Mesothelial cell of epicardium (in vitro differentiated cells): ENCODE measurements around the gene CBFB. TPM values are rescaled to one million over a fixed set of nuclear protein-coding genes. Genes with fewer than 3 reads are reported as not detected.

ENCODE experiments used
- DNase-seq, 2 experiments: peaks; one replicate each; pipeline ENCODE4 v3.0.0; 2021; ENCODE audit warnings: low spot score in 2 of 2; ENCODE audit not compliant: unreplicated experiment in 2 of 2
- H3K27ac Mint-ChIP-seq: 2 replicates; pipeline ENCODE4 v1.8.0; 2021; ENCODE audit warnings: mixed read lengths
- H3K27me3 Mint-ChIP-seq: 2 replicates; pipeline ENCODE4 v1.8.0; 2021; ENCODE audit warnings: low read depth, mixed read lengths
- H3K36me3 Mint-ChIP-seq: 2 replicates; pipeline ENCODE4 v1.8.0; 2021; ENCODE audit warnings: mixed read lengths
- H3K4me1 Mint-ChIP-seq: 2 replicates; pipeline ENCODE4 v1.8.0; 2021; ENCODE audit warnings: mixed read lengths
- H3K4me3 Mint-ChIP-seq: 2 replicates; pipeline ENCODE4 v1.8.0; 2021; ENCODE audit warnings: mild to moderate bottlenecking, moderate library complexity, mixed read lengths
- H3K9me3 Mint-ChIP-seq: 2 replicates; pipeline ENCODE4 v1.8.0; 2021; ENCODE audit warnings: mixed read lengths
- total RNA-seq: library from RNA; stranded (reverse); gene quantifications from 3 replicates; pipeline ENCODE4 v1.2.1, GENCODE V29; 2021
- TF ChIP-seq, protein P1 (sequence below): fragments of 200-600 bp; sonication (generic); IDR thresholded peaks from one replicate; pipeline ENCODE4 v1.5.0; 2021; ENCODE audit warnings: antibody characterized with exemption; ENCODE audit not compliant: unreplicated experiment

The CBFB gene
- total RNA-seq, 1 donor from 2014 or later: 74.6 TPM

DNA sequence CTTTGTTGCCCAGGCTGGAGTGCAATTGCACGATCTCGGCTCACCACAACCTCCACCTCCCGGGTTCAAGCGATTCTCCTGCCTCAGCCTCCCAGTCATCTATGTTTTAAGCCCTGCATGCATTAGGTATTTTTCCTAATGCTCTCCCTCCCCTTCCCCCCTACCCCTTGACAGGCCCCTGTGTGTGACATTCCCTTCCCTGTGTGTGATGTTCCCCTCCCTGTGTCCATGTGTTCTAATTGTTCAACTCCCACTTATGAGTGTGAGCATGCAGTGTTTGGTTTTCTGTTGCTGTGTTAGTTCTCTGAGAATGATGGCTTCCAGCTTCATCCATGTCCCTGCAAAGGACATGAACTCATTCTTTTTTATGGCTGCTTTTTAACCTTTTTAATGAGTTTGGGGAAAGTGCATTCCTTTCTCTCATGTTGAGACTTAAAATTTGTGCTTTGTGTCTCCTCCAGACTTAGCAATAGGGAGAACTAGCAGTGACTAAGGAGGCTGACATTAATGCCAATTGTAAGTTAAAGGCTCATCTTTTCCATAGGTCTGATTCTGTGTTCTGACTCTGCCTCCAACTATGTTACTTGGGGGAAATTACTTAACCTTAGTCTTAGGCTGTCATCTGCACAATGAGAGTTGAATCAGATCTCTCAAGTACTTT, 63.1 kb downstream of the CBFB start:
- no peak overlapping the region for H3K4me3 Mint-ChIP-seq
- no peaks in the 10 kb centered on the region for H3K36me3 Mint-ChIP-seq
- H3K27ac Mint-ChIP-seq: peak overlapping the region; percentile 84
- no peak for DNase-seq
- TF ChIP-seq, protein P1, sequence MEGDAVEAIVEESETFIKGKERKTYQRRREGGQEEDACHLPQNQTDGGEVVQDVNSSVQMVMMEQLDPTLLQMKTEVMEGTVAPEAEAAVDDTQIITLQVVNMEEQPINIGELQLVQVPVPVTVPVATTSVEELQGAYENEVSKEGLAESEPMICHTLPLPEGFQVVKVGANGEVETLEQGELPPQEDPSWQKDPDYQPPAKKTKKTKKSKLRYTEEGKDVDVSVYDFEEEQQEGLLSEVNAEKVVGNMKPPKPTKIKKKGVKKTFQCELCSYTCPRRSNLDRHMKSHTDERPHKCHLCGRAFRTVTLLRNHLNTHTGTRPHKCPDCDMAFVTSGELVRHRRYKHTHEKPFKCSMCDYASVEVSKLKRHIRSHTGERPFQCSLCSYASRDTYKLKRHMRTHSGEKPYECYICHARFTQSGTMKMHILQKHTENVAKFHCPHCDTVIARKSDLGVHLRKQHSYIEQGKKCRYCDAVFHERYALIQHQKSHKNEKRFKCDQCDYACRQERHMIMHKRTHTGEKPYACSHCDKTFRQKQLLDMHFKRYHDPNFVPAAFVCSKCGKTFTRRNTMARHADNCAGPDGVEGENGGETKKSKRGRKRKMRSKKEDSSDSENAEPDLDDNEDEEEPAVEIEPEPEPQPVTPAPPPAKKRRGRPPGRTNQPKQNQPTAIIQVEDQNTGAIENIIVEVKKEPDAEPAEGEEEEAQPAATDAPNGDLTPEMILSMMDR: no peak
- no peaks in the 10 kb centered on the region for H3K27me3 Mint-ChIP-seq
- peaks cover 9% of the 10 kb centered on the region for H3K4me1 Mint-ChIP-seq
- no peaks in the 10 kb centered on the region for H3K9me3 Mint-ChIP-seq

DNA sequence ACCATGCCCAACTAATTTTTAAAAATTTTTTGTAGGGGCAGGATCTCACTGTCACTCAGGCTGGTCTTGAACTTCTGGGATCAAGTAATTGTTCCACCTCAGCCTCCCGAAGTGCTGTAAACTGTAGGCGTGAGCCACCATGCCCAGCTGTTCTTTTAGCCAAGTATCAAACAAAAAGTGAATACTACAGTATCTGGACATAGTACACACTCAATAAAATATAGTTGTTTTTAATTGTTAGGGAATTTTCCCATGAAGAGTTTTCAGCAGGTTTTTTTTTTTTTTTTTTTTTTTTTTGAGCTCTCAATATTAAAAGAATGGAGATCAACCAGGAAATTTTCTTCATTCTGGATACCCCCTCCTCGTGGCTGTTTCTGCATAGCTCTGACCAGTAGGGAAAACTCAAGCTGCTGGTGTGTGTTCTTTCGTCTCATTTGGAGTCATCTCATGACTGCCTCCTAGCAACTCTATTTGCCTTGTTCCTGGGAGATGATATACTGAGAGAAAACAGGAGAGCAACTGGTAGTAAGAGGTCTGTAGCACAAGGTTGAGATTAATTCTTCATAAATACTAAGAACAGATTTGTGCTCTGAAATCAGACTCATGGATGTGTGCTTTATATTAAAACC, 64.3 kb downstream of the CBFB start:
- Mint-ChIP-seq H3K27ac (no peak overlapping the region), H3K27me3 (no peaks in the 10 kb centered on the region), H3K36me3 (no peaks in the 10 kb centered on the region), H3K9me3 (no peaks in the 10 kb centered on the region), H3K4me3 (no peak overlapping the region), H3K4me1 (peaks cover 9% of the 10 kb centered on the region)
- DNase-seq: no peak
- TF ChIP-seq, protein P1: no peak

DNA sequence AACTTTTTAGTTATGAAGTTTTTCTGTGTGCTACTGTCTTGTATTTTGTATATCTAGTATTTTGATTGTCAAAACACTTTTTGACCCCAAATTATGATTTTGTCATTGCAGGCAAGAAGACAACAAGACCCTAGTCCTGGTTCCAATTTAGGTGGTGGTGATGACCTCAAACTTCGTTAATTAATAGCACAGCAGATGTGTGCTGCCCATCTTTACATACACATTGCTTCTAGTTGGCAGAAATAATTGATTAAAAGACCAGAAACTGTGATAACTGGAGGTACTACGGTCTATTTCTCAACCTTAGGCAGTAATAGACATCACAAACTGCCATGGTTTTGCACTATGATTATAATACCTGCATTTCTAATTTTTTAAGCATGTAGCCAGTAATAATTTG, 69.7 kb downstream of the CBFB start:
- no peak for DNase-seq
- H3K27ac Mint-ChIP-seq: no peak overlapping the region
- no peak overlapping the region for H3K4me3 Mint-ChIP-seq
- H3K27me3 Mint-ChIP-seq: no peaks in the 10 kb centered on the region
- TF ChIP-seq, protein P1: no peak
- H3K9me3 Mint-ChIP-seq: no peaks in the 10 kb centered on the region
- H3K4me1 Mint-ChIP-seq: no peaks in the 10 kb centered on the region
- H3K36me3 Mint-ChIP-seq: peaks cover 4% of the 10 kb centered on the region

DNA sequence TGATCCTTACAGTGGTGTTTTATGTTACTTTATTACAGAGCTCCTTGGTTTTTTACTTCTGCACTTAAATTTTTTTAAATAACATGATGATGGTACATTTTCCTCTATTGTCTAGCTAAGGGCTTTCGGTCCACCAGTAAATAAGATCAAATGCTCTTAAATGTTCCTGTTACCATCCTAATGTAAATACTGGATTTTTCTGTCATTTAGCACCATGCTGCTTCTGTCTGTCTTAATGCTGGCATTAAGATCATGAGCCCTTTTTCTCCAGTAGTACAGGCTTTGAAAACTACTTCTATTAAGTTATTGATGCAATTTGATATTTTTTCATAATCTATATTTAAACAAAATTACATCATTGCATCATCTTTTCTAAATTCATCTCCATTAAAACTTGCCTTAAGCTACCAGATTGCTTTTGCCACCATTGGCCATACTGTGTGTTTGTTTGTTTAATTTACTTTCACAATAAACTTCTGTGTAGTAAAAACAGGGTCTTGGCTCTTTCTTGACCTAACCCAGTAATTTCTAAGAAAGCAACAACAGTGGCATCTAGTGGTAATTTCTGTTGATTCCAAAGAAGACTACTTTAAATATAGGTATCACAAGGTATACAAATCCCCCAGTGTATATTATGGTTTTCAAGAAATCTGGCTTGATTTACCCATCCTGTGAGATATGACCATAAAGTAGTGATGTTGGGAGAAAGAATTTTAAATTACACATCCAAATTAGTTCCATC, 71.8 kb downstream of the CBFB start:
- Mint-ChIP-seq H3K36me3 (peaks cover 4% of the 10 kb centered on the region), H3K9me3 (no peaks in the 10 kb centered on the region), H3K4me3 (no peak overlapping the region), H3K27me3 (no peaks in the 10 kb centered on the region), H3K4me1 (no peaks in the 10 kb centered on the region), H3K27ac (no peak overlapping the region)
- DNase-seq: no peak
- TF ChIP-seq, protein P1: no peak

DNA sequence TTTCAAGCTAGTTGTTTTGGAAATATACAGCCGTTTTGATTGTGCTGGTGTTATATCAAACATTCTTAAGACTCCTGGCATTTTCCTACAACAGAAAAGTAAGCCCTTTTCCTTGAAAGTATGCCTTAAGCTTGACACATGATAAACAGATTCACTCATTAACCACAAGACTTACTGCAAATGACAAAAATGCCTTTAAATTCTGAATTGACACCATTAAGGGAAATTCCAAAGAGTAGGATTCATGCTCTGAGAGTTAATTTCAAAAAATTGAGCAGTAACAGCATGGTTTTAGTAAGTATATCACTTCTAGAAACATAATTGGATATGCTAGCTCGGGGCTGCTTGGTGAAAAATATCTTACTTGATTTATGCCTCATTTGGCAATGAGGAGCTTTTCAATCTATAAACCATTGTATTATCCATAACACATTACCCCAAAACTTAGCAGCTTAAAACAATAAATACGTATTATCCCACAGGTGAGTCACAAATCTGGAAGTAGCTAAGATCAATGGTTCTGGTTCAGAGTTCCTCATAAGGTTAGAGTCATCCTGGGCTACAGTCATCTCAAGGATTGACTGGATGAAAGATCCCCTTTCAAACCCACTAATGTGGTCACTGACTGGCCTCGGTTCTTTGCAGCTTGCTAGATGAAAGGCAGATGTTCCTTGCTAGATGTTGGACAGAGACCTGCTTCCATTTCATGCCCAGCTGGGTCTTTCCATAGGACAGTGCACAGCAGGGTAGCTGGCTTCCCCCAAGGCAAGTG, 72.5 kb downstream of the CBFB start:
- no peak overlapping the region for H3K4me3 Mint-ChIP-seq
- no peaks in the 10 kb centered on the region for H3K9me3 Mint-ChIP-seq
- no peak overlapping the region for H3K27ac Mint-ChIP-seq
- H3K27me3 Mint-ChIP-seq: no peaks in the 10 kb centered on the region
- no peak for DNase-seq
- no peaks in the 10 kb centered on the region for H3K4me1 Mint-ChIP-seq
- TF ChIP-seq, protein P1: no peak
- H3K36me3 Mint-ChIP-seq: peaks cover 4% of the 10 kb centered on the region
